Erythroblast (primary cell): Measurements from ENCODE around the gene ADAMTS19.

ENCODE experiments used
- GATA1 ChIP-seq: IDR thresholded peaks from 2 replicates; pipeline ENCODE4 v1.6.1; 2011; ENCODE audit warnings: low read depth, mild to moderate bottlenecking, control low read depth, low read length, moderate library complexity
- POLR2A ChIP-seq: IDR thresholded peaks from 2 replicates; pipeline ENCODE4 v1.6.1; 2011; ENCODE audit warnings: mild to moderate bottlenecking, low read length

DNA sequence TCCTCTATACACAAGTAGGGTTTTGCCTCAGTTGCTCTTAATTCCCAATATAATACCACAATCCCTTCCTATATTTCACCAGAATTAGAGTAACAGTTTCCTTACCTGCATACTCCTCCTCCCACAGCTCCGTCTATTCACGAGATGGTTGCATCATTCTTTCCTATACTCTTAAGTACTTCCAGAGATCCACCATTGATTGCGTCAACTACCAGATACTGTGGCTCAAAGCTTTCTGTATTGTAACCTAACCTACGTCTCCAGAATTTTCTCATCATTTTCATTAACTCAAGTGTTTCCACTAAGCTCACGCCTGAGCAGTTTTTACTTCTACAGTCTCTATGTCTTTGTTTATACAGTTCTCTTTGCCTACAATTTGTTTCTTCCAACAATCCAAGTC is 256.6 kb downstream of the ADAMTS19 start:
- TF ChIP-seq POLR2A: no peak
- TF ChIP-seq GATA1: no peak
